ENCODE data around the gene GAP43.

Gene GAP43, protein sequence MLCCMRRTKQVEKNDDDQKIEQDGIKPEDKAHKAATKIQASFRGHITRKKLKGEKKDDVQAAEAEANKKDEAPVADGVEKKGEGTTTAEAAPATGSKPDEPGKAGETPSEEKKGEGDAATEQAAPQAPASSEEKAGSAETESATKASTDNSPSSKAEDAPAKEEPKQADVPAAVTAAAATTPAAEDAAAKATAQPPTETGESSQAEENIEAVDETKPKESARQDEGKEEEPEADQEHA

GRCh38 chr3:115623044-115623868 lies at the start of gene GAP43:
Gene GAP43 (plus strand): TSS chr3:115623510. CDS start chr3:115623690, 180 bp downstream.
- peak within 1 kb of the TSS; percentile 65 for H2AFZ ChIP-seq (ENCODE audit: low read depth, low read length)
- no peaks in the 10 kb centered on the region for H3K9me3 ChIP-seq (ENCODE audit: low read length)
- peak within 1 kb of the TSS; percentile 67 for H3K4me3 ChIP-seq (ENCODE audit: low read length)
- no peaks in the 10 kb centered on the region for H3K36me3 ChIP-seq (ENCODE audit: insufficient read depth, low read length)
- H3K4me1 ChIP-seq (ENCODE audit: insufficient read depth, low read length): peaks cover 27% of the 10 kb centered on the region
- no peaks in the 10 kb centered on the region for H3K27me3 ChIP-seq (ENCODE audit: insufficient read depth, low read length)

DNA sequence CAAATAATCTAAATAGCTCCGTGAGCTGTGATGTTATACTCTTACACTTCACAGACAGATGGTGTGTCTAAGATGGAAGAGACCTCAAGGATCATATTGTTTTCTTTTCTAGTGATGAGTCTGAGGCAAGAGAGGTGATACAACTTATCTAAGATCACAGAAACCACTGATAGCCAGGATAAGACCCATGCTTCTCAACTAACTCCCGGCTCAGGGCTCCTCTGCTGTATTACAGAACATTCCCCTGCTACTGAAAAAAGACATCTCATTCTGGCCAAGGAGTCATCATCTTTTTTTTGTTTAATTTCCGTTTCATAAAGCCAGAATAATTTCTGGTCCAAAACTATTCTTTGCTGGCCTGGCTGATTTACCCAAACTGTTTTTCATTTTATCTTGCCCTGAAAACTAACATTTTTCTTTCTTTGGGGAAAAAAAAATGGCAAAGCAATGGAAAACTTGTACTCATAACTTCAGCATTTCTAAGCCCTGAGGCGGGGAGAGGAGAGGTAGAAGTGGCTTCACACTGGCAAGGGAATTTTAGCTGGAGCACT lies 46.9 kb upstream of the GAP43 start:
- Histone ChIP-seq H3K9me3 (ENCODE audit: low read length) (no peaks in the 10 kb centered on the region), H3K4me3 (ENCODE audit: low read length) (no peak overlapping the region), H3K27me3 (ENCODE audit: insufficient read depth, low read length) (no peaks in the 10 kb centered on the region), H3K36me3 (ENCODE audit: insufficient read depth, low read length) (no peaks in the 10 kb centered on the region), H2AFZ (ENCODE audit: low read depth, low read length) (no peak overlapping the region), H3K4me1 (ENCODE audit: insufficient read depth, low read length) (peaks cover 8% of the 10 kb centered on the region)

DNA sequence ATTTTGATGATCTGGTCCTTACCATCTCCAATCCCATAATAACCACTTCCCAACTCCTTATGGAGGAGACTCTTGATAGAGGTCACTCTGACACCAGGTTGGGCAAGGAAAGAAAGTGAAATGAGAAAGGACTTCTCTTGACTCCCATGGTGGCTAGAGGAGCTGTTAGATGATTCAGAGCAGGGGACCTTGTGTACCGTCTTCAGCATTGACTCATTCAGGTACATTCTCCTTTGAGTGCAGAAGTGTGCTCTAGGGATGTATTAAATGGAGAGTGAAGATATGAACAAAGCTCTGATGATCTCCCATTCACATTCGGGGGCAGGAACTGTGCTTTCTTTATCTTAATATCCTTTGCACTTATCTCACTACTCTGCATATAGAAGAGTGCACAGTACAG lies 46.3 kb upstream of the GAP43 start:
- Histone ChIP-seq H3K9me3 (ENCODE audit: low read length) (no peaks in the 10 kb centered on the region), H2AFZ (ENCODE audit: low read depth, low read length) (no peak overlapping the region), H3K4me3 (ENCODE audit: low read length) (no peak overlapping the region), H3K4me1 (ENCODE audit: insufficient read depth, low read length) (peaks cover 12% of the 10 kb centered on the region), H3K36me3 (ENCODE audit: insufficient read depth, low read length) (no peaks in the 10 kb centered on the region), H3K27me3 (ENCODE audit: insufficient read depth, low read length) (no peaks in the 10 kb centered on the region)

- Histone ChIP-seq H2AFZ (ENCODE audit: low read depth, low read length) (no peak overlapping the region), H3K36me3 (ENCODE audit: insufficient read depth, low read length) (no peaks in the 10 kb centered on the region), H3K9me3 (ENCODE audit: low read length) (peaks cover 1% of the 10 kb centered on the region), H3K27me3 (ENCODE audit: insufficient read depth, low read length) (no peaks in the 10 kb centered on the region), H3K4me3 (ENCODE audit: low read length) (no peak overlapping the region), H3K4me1 (ENCODE audit: insufficient read depth, low read length) (peaks cover 12% of the 10 kb centered on the region)
These were observed 45.0 kb upstream of the GAP43 start for GRCh38 chr3:115578331-115578730.

- no peak overlapping the region for H2AFZ ChIP-seq (ENCODE audit: low read depth, low read length)
- H3K27me3 ChIP-seq (ENCODE audit: insufficient read depth, low read length): no peaks in the 10 kb centered on the region
- H3K9me3 ChIP-seq (ENCODE audit: low read length): peaks cover 1% of the 10 kb centered on the region
- no peaks in the 10 kb centered on the region for H3K36me3 ChIP-seq (ENCODE audit: insufficient read depth, low read length)
- peaks cover 12% of the 10 kb centered on the region for H3K4me1 ChIP-seq (ENCODE audit: insufficient read depth, low read length)
- no peak overlapping the region for H3K4me3 ChIP-seq (ENCODE audit: low read length)
These were observed 42.7 kb upstream of the GAP43 start for GRCh38 chr3:115580566-115580965.

GRCh38 chr3:115581362-115582135 lies 41.8 kb upstream of the GAP43 start:
- no peaks in the 10 kb centered on the region for H3K36me3 ChIP-seq (ENCODE audit: insufficient read depth, low read length)
- no peaks in the 10 kb centered on the region for H3K27me3 ChIP-seq (ENCODE audit: insufficient read depth, low read length)
- H3K4me3 ChIP-seq (ENCODE audit: low read length): no peak overlapping the region
- H3K4me1 ChIP-seq (ENCODE audit: insufficient read depth, low read length): peaks cover 12% of the 10 kb centered on the region
- peaks cover 1% of the 10 kb centered on the region for H3K9me3 ChIP-seq (ENCODE audit: low read length)
- H2AFZ ChIP-seq (ENCODE audit: low read depth, low read length): peak overlapping the region; percentile 59

- no peaks in the 10 kb centered on the region for H3K9me3 ChIP-seq (ENCODE audit: low read length)
- H3K4me3 ChIP-seq (ENCODE audit: low read length): no peak overlapping the region
- H3K36me3 ChIP-seq (ENCODE audit: insufficient read depth, low read length): no peaks in the 10 kb centered on the region
- H2AFZ ChIP-seq (ENCODE audit: low read depth, low read length): no peak overlapping the region
- peaks cover 4% of the 10 kb centered on the region for H3K4me1 ChIP-seq (ENCODE audit: insufficient read depth, low read length)
- H3K27me3 ChIP-seq (ENCODE audit: insufficient read depth, low read length): no peaks in the 10 kb centered on the region
These were observed 34.9 kb upstream of the GAP43 start for GRCh38 chr3:115588201-115589115.

- Histone ChIP-seq H3K4me3 (ENCODE audit: low read length) (no peak overlapping the region), H3K36me3 (ENCODE audit: insufficient read depth, low read length) (no peaks in the 10 kb centered on the region), H3K27me3 (ENCODE audit: insufficient read depth, low read length) (no peaks in the 10 kb centered on the region), H2AFZ (ENCODE audit: low read depth, low read length) (no peak overlapping the region), H3K9me3 (ENCODE audit: low read length) (peaks cover 2% of the 10 kb centered on the region), H3K4me1 (ENCODE audit: insufficient read depth, low read length) (peaks cover 4% of the 10 kb centered on the region)
These were observed 32.4 kb upstream of the GAP43 start for GRCh38 chr3:115590873-115591272.

- Histone ChIP-seq H3K9me3 (ENCODE audit: low read length) (peaks cover 2% of the 10 kb centered on the region), H3K4me1 (ENCODE audit: insufficient read depth, low read length) (no peaks in the 10 kb centered on the region), H3K4me3 (ENCODE audit: low read length) (no peak overlapping the region), H3K36me3 (ENCODE audit: insufficient read depth, low read length) (no peaks in the 10 kb centered on the region), H2AFZ (ENCODE audit: low read depth, low read length) (no peak overlapping the region), H3K27me3 (ENCODE audit: insufficient read depth, low read length) (no peaks in the 10 kb centered on the region)
These were observed 27.6 kb upstream of the GAP43 start for GRCh38 chr3:115595611-115596275.

GRCh38 chr3:115598216-115598615 lies 25.1 kb upstream of the GAP43 start:
- Histone ChIP-seq H3K36me3 (ENCODE audit: insufficient read depth, low read length) (no peaks in the 10 kb centered on the region), H2AFZ (ENCODE audit: low read depth, low read length) (no peak overlapping the region), H3K4me1 (ENCODE audit: insufficient read depth, low read length) (no peaks in the 10 kb centered on the region), H3K4me3 (ENCODE audit: low read length) (no peak overlapping the region), H3K9me3 (ENCODE audit: low read length) (peaks cover 2% of the 10 kb centered on the region), H3K27me3 (ENCODE audit: insufficient read depth, low read length) (no peaks in the 10 kb centered on the region)

DNA sequence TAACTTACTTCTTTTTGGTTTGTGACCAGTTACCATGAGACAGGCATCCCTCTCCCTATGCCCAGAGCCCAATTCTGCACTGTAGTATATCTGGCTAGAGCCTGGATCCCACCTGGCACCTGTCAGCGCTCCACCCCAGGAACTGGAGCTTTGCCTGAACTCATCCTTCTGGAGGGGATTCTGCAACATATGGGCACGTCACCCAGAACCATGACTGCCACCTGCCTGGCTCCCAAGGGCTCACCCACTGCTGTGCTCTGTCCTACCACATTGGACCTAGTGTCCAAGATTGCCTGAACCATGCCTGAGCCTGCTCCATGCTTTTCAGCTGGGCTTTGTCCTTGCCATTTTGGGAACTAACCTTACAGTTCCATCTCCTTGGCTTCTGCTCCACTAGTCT lies 21.1 kb upstream of the GAP43 start:
- Histone ChIP-seq H3K9me3 (ENCODE audit: low read length) (no peaks in the 10 kb centered on the region), H3K36me3 (ENCODE audit: insufficient read depth, low read length) (no peaks in the 10 kb centered on the region), H2AFZ (ENCODE audit: low read depth, low read length) (no peak overlapping the region), H3K4me3 (ENCODE audit: low read length) (no peak overlapping the region), H3K4me1 (ENCODE audit: insufficient read depth, low read length) (no peaks in the 10 kb centered on the region), H3K27me3 (ENCODE audit: insufficient read depth, low read length) (no peaks in the 10 kb centered on the region)

DNA sequence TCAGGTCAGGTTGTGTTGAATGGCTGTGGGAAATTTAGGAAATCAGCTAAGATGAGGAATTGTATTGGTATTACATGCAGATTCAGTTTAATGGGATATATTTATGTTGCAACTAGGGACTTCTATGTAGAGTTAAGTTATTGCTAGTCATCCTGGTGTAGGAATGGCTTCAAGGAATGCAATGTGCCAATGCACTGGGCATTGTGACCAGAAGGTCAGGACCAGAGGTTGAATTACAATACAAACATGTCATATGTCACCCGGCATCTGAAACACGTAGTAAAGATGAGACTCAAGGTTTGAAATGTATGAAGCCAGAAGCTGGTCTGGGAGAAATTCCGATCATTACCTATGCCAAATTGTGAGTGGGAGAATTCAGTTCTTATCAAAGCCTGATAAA lies 11.7 kb upstream of the GAP43 start:
- H3K36me3 ChIP-seq (ENCODE audit: insufficient read depth, low read length): no peaks in the 10 kb centered on the region
- peaks cover 4% of the 10 kb centered on the region for H3K4me1 ChIP-seq (ENCODE audit: insufficient read depth, low read length)
- H3K9me3 ChIP-seq (ENCODE audit: low read length): no peaks in the 10 kb centered on the region
- no peak overlapping the region for H2AFZ ChIP-seq (ENCODE audit: low read depth, low read length)
- no peaks in the 10 kb centered on the region for H3K27me3 ChIP-seq (ENCODE audit: insufficient read depth, low read length)
- H3K4me3 ChIP-seq (ENCODE audit: low read length): no peak overlapping the region

All from neuron (in vitro differentiated cells).